ENCODE data around the gene ACTR5.
"Not testable (repeated sequence)": the region's sequence is repeated elsewhere in the genome, so short reads cannot be mapped to it uniquely, and the experiment has no call there.

The ACTR5 gene

DNA sequence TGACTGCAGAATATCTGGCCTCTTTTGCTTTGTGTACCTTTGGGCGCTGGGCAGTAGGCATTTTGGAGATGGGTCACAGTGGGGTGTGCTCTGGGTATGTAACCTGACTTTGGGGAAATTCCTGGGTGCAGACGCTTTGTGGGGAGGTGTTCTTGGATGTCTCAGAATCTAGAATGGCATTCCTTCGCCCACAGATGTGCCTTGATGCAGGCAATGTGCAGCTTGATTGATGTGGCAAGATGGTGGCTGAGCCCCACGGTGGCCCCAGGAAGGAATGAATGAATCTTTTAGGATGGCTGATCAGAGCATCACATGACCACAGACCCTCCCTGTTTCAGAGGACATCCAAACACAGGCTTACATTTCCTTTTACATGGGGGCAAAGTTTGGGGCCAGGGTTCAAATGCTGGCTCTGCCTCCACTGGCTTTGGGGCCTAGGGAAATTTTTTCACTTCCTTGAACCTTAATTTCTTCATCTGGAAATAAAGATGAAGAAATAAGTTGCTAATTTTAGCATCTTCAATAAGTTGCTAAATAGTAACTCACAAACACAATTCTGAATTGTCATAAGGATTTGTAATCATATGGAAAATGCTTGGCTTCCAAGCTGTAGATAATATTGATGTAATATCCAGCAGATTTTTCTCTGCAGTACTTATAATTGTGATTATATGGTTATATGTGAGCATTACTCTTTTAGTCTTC is 62.8 kb downstream of the ACTR5 start:
- no peak overlapping the region for H3K4me3 ChIP-seq (ENCODE audit: low read depth, low read length)
- TF ChIP-seq, protein P1, sequence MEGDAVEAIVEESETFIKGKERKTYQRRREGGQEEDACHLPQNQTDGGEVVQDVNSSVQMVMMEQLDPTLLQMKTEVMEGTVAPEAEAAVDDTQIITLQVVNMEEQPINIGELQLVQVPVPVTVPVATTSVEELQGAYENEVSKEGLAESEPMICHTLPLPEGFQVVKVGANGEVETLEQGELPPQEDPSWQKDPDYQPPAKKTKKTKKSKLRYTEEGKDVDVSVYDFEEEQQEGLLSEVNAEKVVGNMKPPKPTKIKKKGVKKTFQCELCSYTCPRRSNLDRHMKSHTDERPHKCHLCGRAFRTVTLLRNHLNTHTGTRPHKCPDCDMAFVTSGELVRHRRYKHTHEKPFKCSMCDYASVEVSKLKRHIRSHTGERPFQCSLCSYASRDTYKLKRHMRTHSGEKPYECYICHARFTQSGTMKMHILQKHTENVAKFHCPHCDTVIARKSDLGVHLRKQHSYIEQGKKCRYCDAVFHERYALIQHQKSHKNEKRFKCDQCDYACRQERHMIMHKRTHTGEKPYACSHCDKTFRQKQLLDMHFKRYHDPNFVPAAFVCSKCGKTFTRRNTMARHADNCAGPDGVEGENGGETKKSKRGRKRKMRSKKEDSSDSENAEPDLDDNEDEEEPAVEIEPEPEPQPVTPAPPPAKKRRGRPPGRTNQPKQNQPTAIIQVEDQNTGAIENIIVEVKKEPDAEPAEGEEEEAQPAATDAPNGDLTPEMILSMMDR (IDR thresholded peaks at IDR 0.05; ENCODE audit: borderline replicate concordance, insufficient read depth, low read depth, low read length) = no peak

DNA sequence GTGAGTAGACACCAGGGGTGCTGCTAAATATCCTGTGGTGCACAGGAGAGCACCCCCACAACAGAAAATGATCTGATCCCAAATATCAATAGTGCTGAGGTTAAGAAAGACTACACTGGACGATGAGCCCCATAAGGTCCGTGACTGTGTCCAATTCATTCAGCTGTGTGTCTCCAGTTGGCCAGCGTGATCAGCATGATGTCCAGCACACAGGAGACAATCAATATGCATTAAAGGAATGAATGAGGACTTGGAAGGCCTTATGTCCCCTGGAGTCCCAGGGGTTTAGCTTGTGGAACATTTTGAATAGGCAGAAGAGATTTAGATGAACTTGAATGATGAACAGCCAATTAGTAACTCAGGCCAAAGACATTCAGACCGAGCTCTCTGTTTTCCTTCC is 63.5 kb downstream of the ACTR5 start:
- TF ChIP-seq, protein P1 (IDR thresholded peaks at IDR 0.05; ENCODE audit: borderline replicate concordance, insufficient read depth, low read depth, low read length) = no peak
- no peak overlapping the region for H3K4me3 ChIP-seq (ENCODE audit: low read depth, low read length)

DNA sequence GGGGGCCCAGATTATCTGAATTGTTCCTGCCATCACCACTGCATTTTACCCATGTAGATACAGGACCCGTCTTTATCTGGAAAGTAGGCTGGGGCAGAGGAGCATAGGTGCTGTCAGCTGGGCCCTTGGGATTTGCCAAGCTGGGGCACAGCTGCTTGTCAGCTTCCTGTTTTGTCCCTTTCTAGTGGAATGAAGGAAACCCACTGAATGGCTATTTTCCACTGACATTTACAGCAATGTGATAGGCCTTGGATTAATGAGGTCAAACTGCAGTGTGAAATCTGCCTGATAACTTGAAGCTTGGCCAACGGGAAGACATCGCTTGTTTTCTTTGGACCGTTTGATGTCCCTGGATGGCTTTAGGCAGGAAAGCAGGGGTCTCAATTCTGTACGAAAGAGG is 63.9 kb downstream of the ACTR5 start:
- no peak overlapping the region for H3K4me3 ChIP-seq (ENCODE audit: low read depth, low read length)
- TF ChIP-seq, protein P1 (IDR thresholded peaks at IDR 0.05; ENCODE audit: borderline replicate concordance, insufficient read depth, low read depth, low read length) = no peak

DNA sequence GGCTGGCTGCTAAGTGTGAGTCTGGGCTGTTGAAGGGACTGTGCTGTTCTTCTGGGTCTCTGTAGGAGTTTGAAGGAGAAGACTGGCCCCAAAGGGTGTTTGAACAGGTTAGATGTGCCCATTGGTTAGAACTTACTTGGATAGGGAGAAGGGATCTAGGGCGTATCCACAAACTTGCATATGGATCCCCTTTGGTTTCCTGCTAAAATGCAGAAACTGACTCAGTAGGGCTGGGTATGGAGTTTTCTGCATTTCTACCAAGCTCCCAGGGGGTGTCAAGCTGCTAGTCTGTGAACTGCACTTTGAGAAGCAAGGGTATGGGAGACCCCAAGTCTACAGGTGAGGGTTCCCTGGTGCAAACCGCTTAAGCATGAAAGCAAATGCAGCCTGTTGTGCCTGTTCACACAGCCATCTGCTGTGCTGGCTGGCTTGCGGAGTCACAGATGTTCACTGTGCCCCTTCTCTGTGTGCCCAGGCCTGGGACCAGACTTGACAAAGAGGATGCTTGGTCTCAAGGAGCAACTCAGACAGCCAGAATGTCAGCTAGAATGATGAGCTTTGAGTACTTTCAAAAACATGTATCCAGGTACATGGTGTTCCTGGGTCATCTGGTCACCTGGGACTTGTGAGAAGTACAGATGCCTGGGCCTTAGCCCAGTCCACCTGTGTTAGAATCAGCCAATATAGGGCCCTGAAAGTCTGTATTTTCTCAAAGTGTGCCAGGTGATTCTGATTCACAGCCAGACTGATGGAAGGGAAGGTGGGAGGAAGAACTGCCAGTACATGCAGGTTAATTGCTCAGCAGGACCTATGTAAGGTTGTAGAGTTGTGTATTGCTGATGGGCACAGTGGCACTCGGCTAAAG is 64.7 kb downstream of the ACTR5 start:
- TF ChIP-seq, protein P1 (IDR thresholded peaks at IDR 0.05; ENCODE audit: borderline replicate concordance, insufficient read depth, low read depth, low read length) = no peak
- H3K4me3 ChIP-seq (ENCODE audit: low read depth, low read length) = no peak overlapping the region

DNA sequence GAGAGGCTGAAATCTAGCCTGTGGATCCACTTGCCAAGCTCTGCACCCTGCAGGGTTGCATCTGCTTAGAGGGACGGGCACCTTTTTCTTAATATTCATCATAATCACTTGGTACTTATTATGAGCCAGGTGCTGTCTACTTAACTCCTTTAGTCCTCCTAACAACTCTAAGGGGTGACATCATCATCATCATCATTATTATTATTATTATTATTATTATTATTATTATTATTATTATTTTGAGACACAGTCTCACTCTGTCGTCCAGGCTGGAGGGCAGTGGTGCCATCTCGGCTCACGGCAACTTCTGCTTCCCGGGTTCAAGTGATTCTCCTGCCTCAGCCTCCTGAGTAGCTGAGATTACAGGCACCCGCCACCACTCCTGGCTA is 65.3 kb downstream of the ACTR5 start:
- not testable (repeated sequence) for H3K4me3 ChIP-seq (ENCODE audit: low read depth, low read length)

DNA sequence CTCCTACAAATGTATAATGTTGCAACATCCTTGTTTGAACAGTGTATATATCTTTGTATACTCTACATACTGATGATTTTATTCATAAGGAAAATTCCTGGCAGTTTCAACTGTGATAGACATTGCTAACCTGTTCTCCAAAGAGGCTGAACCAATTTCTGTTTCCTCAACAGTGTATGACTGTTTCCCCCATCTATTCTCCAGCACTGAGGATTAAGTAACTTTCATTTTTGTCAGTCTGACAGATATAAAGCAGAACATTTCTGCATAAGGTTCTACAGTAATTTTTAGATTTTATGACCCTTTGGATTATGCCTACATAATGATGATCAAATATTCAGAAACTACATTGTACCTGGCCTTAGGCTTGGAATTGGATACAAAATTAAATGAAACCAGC is 67.2 kb downstream of the ACTR5 start:
- H3K4me3 ChIP-seq (ENCODE audit: low read depth, low read length) = no peak overlapping the region
- TF ChIP-seq, protein P1 (IDR thresholded peaks at IDR 0.05; ENCODE audit: borderline replicate concordance, insufficient read depth, low read depth, low read length) = no peak

DNA sequence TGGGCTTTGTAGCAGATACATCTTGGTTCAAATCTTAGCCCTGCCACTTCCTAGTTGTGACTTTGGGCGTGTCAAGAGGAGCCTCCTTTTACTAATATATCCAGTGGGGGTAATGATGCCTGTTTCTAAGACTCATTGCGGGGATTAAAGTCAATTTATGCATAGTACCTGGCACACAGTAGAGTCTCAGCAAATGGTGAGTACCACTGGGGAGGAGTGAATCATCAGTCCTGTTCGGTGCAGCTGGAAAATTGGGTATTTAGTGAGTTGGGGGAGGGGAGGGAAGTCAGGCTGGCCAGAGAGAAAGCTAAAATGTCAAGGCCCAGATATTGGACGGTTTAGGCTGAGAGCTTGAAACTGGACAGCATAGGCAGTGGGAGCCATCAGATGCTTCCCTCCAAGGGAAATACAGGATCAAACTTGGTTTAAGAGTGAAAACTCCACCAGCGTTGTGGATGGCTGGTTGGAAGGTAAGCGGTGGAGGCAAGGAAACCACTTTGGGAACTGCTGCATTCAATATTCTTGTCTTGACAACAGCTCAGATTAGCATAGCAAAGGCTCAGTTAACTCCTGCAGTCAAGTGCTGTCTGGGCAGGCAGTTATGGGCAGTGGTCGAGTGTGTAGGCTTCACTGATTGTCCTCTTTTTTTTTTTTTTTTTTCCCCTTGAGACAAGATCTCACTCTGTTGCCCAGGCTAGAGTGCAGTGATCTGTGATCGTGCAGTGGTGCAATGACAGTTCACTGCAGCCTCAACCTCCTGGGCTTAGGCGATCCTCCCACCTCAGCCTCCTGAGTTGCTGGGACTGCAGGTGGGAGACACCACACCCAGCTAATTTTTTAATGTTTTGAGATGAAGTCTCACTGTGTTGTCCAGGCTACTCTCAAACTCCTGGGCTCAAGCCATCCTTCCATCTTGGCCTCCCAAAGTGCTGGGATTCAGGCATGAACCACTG is 70.1 kb downstream of the ACTR5 start:
- H3K4me3 ChIP-seq (ENCODE audit: low read depth, low read length) = no peak overlapping the region
- TF ChIP-seq, protein P1 (IDR thresholded peaks at IDR 0.05; ENCODE audit: borderline replicate concordance, insufficient read depth, low read depth, low read length) = no peak

Data from GM12875 (cell line).